Islet of Langerhans (tissue), 1 donor: ENCODE results near the gene CPTP.

ENCODE experiments used
- FAIRE-seq: peaks from one replicate; lab custom pipeline; 2011; peaks lifted over from hg19 to GRCh38; lab: Jason Lieb, UNC

The CPTP gene

GRCh38 chr1:1336446-1336845 lies 11.8 kb downstream of the CPTP start:
- FAIRE-seq, result no peak

- no peak for FAIRE-seq
These were observed 12.6 kb downstream of the CPTP start for GRCh38 chr1:1336931-1337792.

GRCh38 chr1:1337793-1338147 lies 13.2 kb downstream of the CPTP start:
- FAIRE-seq, result no peak

- FAIRE-seq, result no peak
These were observed 13.7 kb downstream of the CPTP start for GRCh38 chr1:1338278-1338677.

GRCh38 chr1:1340185-1340584 lies 15.6 kb downstream of the CPTP start:
- FAIRE-seq, result no peak

GRCh38 chr1:1340791-1341548 lies 16.4 kb downstream of the CPTP start:
- no peak for FAIRE-seq

GRCh38 chr1:1341549-1342021 lies 17.0 kb downstream of the CPTP start:
- FAIRE-seq, result no peak

GRCh38 chr1:1342061-1342562 lies 17.5 kb downstream of the CPTP start:
- FAIRE-seq, result no peak

- FAIRE-seq, result no peak
These were observed 18.0 kb downstream of the CPTP start for GRCh38 chr1:1342584-1343115.

- FAIRE-seq, result no peak
These were observed 19.3 kb downstream of the CPTP start for GRCh38 chr1:1343811-1344421.

- no peak for FAIRE-seq
These were observed 20.2 kb downstream of the CPTP start for GRCh38 chr1:1344655-1345361.

- FAIRE-seq, result no peak
These were observed 20.8 kb downstream of the CPTP start for GRCh38 chr1:1345384-1345783.

GRCh38 chr1:1345860-1346500 lies 21.4 kb downstream of the CPTP start:
- no peak for FAIRE-seq

- no peak for FAIRE-seq
These were observed 21.9 kb downstream of the CPTP start for GRCh38 chr1:1346501-1346890.

GRCh38 chr1:1347026-1347595 lies 22.5 kb downstream of the CPTP start:
- no peak for FAIRE-seq

GRCh38 chr1:1347663-1348419 lies 23.2 kb downstream of the CPTP start:
- no peak for FAIRE-seq

GRCh38 chr1:1348420-1349255 lies 24.0 kb downstream of the CPTP start:
- FAIRE-seq, result no peak

GRCh38 chr1:1349256-1350012 lies 24.8 kb downstream of the CPTP start, which contains the start of gene DVL1:
Gene DVL1 (minus strand): TSS chr1:1349418. CDS start chr1:1349065, 353 bp downstream.
- FAIRE-seq, result no peak
